ENCODE measurements around the gene ATE1. TPM values are rescaled to one million over a fixed set of nuclear protein-coding genes. Genes with fewer than 3 reads are reported as not detected.

ATE1 gene
- total and polyA plus RNA-seq, 2 experiments from 2014 or later, result 16.9 to 48.9 TPM

DNA sequence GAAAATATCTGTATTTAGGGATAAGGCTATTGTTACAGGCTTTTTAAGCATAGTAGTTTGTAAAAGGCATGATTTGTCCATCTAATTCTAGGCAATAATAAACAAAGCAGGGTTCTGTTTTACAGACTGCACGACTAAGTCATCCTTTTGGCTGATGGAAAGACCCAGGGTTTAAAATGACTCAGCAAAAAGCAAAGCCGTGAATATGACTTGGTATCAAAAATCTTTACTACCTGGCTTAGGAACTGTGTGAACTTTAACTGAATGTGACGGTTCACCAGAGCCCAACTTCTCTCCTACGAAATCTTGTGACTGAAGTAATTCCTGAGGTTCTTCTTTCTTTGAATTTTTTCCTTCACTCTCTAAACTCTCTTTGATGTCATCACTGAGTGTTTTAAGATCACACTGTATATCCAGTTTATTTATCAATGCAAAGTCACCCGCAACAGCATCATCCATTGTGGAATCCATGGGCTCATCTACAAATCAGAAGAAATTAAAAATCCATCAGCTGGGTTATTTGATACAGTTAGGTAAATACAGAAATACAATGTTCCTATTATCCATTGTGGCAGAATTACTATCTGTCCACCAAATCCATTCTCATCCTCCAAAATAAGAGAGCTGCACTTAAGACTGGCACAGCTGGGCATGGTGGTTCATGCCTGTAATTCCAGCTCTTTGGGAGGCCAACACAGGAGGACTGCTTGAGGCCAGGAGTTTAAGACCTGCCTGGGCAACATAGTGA lies 17.0 kb downstream of the ATE1 start:
- Histone ChIP-seq H3K27ac (peak overlapping the region; percentile 0), H3K9me2 (replicated peaks; ENCODE audit: insufficient read depth) (no peaks in the 10 kb centered on the region), H3K36me3 (replicated peaks; ENCODE audit: insufficient read depth, low read depth) (no peaks in the 10 kb centered on the region), H2AFZ (no peak overlapping the region), H3K4me3 (no peak overlapping the region), H3K9me3 (ENCODE audit: low read depth) (no peaks in the 10 kb centered on the region), H3K4me2 (no peak overlapping the region), H3K79me2 (peaks cover 54% of the 10 kb centered on the region), H3K4me1 (ENCODE audit: insufficient read depth) (no peaks in the 10 kb centered on the region), H4K20me1 (ENCODE audit: insufficient read depth, poor library complexity, severe bottlenecking) (no peaks in the 10 kb centered on the region), H3K27me3 (no peaks in the 10 kb centered on the region)
- no peak for TF ChIP-seq EZH2phosphoT487 (IDR thresholded peaks at IDR 0.05; ENCODE audit: low read depth, severe bottlenecking, unreplicated experiment)
- no peak for TF ChIP-seq EZH2 (IDR thresholded peaks at IDR 0.05; ENCODE audit: borderline replicate concordance)
- TF ChIP-seq, protein P1, sequence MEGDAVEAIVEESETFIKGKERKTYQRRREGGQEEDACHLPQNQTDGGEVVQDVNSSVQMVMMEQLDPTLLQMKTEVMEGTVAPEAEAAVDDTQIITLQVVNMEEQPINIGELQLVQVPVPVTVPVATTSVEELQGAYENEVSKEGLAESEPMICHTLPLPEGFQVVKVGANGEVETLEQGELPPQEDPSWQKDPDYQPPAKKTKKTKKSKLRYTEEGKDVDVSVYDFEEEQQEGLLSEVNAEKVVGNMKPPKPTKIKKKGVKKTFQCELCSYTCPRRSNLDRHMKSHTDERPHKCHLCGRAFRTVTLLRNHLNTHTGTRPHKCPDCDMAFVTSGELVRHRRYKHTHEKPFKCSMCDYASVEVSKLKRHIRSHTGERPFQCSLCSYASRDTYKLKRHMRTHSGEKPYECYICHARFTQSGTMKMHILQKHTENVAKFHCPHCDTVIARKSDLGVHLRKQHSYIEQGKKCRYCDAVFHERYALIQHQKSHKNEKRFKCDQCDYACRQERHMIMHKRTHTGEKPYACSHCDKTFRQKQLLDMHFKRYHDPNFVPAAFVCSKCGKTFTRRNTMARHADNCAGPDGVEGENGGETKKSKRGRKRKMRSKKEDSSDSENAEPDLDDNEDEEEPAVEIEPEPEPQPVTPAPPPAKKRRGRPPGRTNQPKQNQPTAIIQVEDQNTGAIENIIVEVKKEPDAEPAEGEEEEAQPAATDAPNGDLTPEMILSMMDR (IDR thresholded peaks at IDR 0.05; ENCODE audit: poor library complexity), result no peak
- no peak for DNase-seq (ENCODE audit: low spot score)
- 54% methylated on average over 5 of the region's 5 CpGs for WGBS (ENCODE audit: low lambda C conversion rate, missing lambda C conversion rate)

DNA sequence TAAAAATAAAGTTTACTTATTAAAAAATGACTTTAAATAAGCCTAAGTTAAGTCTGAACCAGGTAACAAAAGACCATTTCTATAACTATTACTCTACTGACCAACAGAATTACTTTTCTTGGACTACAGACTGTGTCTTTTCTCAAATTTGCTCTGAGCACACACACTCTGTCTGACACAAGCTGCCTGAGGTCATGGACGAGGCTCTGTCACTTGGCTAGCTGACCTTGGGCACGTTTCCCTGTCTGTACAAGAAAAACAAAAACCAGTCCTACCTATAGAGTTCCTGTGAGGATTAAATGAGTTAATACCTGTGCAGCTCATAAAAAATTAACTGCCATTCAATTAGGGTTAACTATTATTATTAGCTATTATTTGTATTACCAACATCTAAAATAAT lies 22.9 kb downstream of the ATE1 start:
- TF ChIP-seq, protein P1 (IDR thresholded peaks at IDR 0.05; ENCODE audit: poor library complexity), result no peak
- TF ChIP-seq EZH2 (IDR thresholded peaks at IDR 0.05; ENCODE audit: borderline replicate concordance) (no peak), EZH2phosphoT487 (IDR thresholded peaks at IDR 0.05; ENCODE audit: low read depth, severe bottlenecking, unreplicated experiment) (no peak)
- no peak overlapping the region for H3K4me3 ChIP-seq
- no peaks in the 10 kb centered on the region for H3K9me2 ChIP-seq (replicated peaks; ENCODE audit: insufficient read depth)
- DNase-seq (ENCODE audit: low spot score), result no peak
- no peak overlapping the region for H2AFZ ChIP-seq
- no peaks in the 10 kb centered on the region for H3K4me1 ChIP-seq (ENCODE audit: insufficient read depth)
- peaks cover 19% of the 10 kb centered on the region for H3K79me2 ChIP-seq
- H3K9me3 ChIP-seq (ENCODE audit: low read depth), result no peaks in the 10 kb centered on the region
- H3K4me2 ChIP-seq, result no peak overlapping the region
- WGBS (ENCODE audit: low lambda C conversion rate, missing lambda C conversion rate), result 56% methylated on average over 2 of the region's 2 CpGs
- no peaks in the 10 kb centered on the region for H3K27me3 ChIP-seq
- no peaks in the 10 kb centered on the region for H3K36me3 ChIP-seq (replicated peaks; ENCODE audit: insufficient read depth, low read depth)
- no peak overlapping the region for H3K27ac ChIP-seq
- no peaks in the 10 kb centered on the region for H4K20me1 ChIP-seq (ENCODE audit: insufficient read depth, poor library complexity, severe bottlenecking)

DNA sequence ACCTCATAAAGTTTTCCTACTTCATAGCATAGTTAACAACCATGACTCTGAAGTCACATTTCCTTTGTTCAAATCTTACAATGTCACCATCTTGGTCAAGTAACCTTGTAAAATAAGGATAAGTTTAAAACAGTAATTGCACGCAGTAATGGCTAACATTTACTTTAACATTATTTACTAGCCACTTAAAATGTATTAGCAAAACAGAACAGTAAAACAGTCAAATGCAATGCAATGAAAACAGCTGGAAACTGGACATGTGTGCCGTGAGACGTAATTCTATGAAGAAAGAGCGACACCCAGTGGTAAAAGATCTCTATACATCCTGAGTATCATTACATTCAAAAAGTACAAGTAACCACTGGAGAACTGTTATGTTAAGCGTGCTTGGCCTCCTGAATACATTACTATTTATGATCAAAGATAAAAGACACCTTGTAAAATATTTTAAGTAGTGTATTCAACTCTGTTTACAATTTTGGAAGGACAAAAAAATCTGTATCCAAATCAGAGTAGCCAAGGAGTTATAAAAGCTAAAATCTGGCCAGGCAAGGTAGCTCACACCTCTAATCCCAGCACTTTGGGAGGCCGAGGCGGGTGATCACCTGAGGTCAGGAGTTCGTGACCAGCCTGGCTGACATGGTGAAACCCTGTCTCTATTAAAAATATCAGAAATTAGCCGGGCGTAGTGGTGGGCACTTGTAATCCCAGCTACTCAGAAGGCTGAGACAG lies 27.2 kb downstream of the ATE1 start:
- TF ChIP-seq EZH2phosphoT487 (IDR thresholded peaks at IDR 0.05; ENCODE audit: low read depth, severe bottlenecking, unreplicated experiment), result no peak
- TF ChIP-seq, protein P1 (IDR thresholded peaks at IDR 0.05; ENCODE audit: poor library complexity), result peak; percentile 81
- Histone ChIP-seq H3K36me3 (replicated peaks; ENCODE audit: insufficient read depth, low read depth) (no peaks in the 10 kb centered on the region), H2AFZ (no peak overlapping the region), H3K9me2 (replicated peaks; ENCODE audit: insufficient read depth) (no peaks in the 10 kb centered on the region), H3K79me2 (no peaks in the 10 kb centered on the region), H3K27ac (peak overlapping the region; percentile 3), H3K27me3 (no peaks in the 10 kb centered on the region), H4K20me1 (ENCODE audit: insufficient read depth, poor library complexity, severe bottlenecking) (no peaks in the 10 kb centered on the region), H3K4me3 (no peak overlapping the region), H3K4me1 (ENCODE audit: insufficient read depth) (no peaks in the 10 kb centered on the region), H3K4me2 (no peak overlapping the region), H3K9me3 (ENCODE audit: low read depth) (no peaks in the 10 kb centered on the region)
- 34% methylated on average over 10 of the region's 10 CpGs for WGBS (ENCODE audit: low lambda C conversion rate, missing lambda C conversion rate)
- DNase-seq (ENCODE audit: low spot score), result peak; percentile 90

Measured in hepatocyte (in vitro differentiated cells).